Fibroblast of lung (primary cell): ENCODE measurements around the gene DAPK3.

Experiments
- EZH2 ChIP-seq: IDR thresholded peaks from 2 replicates; pipeline ENCODE4 v1.5.1; 2012; ENCODE audit warnings: low read length, control low read depth, mild to moderate bottlenecking; ENCODE audit errors: missing control alignments
- TF ChIP-seq, protein P1 (sequence below), 2 donors: IDR thresholded peaks in 1 of 2; conservative IDR thresholded peaks in 1 of 2; 1 replicate in 1 of 2; 2 replicates in 1 of 2; pipeline ENCODE4 v1.5.1; 2011 to 2012; ENCODE audit warnings: low read length in 2 of 2, control low read depth in 1 of 2, inconsistent platforms in 1 of 2, low read depth in 1 of 2, mild to moderate bottlenecking in 1 of 2

GRCh38 chr19:3931041-3931440 is 39.9 kb downstream of the DAPK3 start:
- TF ChIP-seq, protein P1, sequence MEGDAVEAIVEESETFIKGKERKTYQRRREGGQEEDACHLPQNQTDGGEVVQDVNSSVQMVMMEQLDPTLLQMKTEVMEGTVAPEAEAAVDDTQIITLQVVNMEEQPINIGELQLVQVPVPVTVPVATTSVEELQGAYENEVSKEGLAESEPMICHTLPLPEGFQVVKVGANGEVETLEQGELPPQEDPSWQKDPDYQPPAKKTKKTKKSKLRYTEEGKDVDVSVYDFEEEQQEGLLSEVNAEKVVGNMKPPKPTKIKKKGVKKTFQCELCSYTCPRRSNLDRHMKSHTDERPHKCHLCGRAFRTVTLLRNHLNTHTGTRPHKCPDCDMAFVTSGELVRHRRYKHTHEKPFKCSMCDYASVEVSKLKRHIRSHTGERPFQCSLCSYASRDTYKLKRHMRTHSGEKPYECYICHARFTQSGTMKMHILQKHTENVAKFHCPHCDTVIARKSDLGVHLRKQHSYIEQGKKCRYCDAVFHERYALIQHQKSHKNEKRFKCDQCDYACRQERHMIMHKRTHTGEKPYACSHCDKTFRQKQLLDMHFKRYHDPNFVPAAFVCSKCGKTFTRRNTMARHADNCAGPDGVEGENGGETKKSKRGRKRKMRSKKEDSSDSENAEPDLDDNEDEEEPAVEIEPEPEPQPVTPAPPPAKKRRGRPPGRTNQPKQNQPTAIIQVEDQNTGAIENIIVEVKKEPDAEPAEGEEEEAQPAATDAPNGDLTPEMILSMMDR (conservative IDR thresholded peaks at IDR 0.05 in 1 of 2, IDR thresholded peaks at IDR 0.05 in 1 of 2; ENCODE audit: low read depth in 1 of 2, low read length in 2 of 2) = no peak
- no peak for TF ChIP-seq EZH2
